ENCODE measurements around the gene PAPPA. TPM values are rescaled to one million over a fixed set of nuclear protein-coding genes. Genes with fewer than 3 reads are reported as not detected.
A peak's percentile ranks its signal among the peaks of the same experiment; 100 is the strongest.

PAPPA gene
- total and polyA plus RNA-seq, 5 donors = 0.59 to 7.0 (median 2.1) TPM

DNA sequence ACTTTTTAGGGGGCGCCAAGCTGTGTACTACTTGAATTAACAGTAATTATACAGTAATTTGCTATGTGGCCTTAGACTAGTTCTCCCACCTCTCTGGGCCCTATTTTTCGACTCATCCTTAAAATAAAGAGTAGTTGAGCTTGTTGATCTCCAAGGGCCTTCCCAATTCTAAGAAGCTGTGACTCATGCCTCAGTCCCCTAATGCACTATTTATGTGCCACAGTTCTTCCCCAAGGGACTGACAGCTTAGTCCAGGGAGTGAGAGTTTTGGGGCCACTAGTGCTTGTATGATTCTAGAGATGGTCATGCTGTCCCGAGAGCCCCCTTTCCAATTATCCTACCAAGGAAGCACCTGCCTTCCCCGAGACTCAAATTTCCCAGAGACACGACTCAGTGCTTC lies 149.7 kb downstream of the PAPPA start:
- WGBS = 84% methylated on average over 5 of the region's 5 CpGs
- H3K27ac ChIP-seq (ENCODE audit: low read length) = no peak overlapping the region
- intact Hi-C loops (cut with DNase I) = no loop called here

GRCh38 chr9:116303886-116304538 lies 150.4 kb downstream of the PAPPA start:
- 65% methylated on average over 3 of the region's 3 CpGs for WGBS
- intact Hi-C loops (cut with DNase I) = no loop called here

More for the DNA sequence above, 149.7 kb downstream of the PAPPA start:
- H3K4me3 ChIP-seq (ENCODE audit: low read length) = no peak overlapping the region
- no peaks in the 10 kb centered on the region for H3K9me3 ChIP-seq (ENCODE audit: control insufficient read depth, low read length)
- H3K4me1 ChIP-seq (ENCODE audit: control insufficient read depth, insufficient read depth, low read length) = peaks cover 1% of the 10 kb centered on the region
- no peak for ATAC-seq
- no peaks in the 10 kb centered on the region for H3K27me3 ChIP-seq (ENCODE audit: control insufficient read depth, insufficient read depth)
- no peak for DNase-seq

DNA sequence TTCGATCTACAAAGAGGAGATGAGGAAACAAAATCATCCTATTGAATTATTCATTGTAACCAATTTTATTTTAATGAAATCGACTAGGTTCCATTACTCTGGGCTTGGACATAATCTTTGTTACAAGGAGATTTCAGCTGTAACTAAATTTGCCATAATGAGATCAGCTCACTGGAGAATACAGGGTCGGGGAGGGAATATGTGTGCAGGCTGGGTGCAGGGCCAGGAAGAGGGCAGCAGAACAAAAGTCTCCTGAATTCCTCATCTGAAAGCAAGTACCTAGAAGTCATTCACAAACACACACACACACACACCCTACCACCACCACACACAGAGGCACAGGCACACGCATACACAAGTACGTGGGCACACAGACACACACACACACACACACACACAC lies 151.2 kb downstream of the PAPPA start:
- H3K9me3 ChIP-seq (ENCODE audit: control insufficient read depth, low read length) = no peaks in the 10 kb centered on the region
- no peak overlapping the region for H3K27ac ChIP-seq (ENCODE audit: low read length)
- DNase-seq (no peak), ATAC-seq (no peak)
- H3K4me1 ChIP-seq (ENCODE audit: control insufficient read depth, insufficient read depth, low read length) = no peaks in the 10 kb centered on the region
- no peaks in the 10 kb centered on the region for H3K27me3 ChIP-seq (ENCODE audit: control insufficient read depth, insufficient read depth)
- intact Hi-C loops (cut with DNase I) = no loop called here
- no peak overlapping the region for H3K4me3 ChIP-seq (ENCODE audit: low read length)
- 79% methylated on average over 5 of the region's 5 CpGs for WGBS

More at GRCh38 chr9:116303886-116304538, 150.4 kb downstream of the PAPPA start:
- Histone ChIP-seq H3K4me1 (ENCODE audit: control insufficient read depth, insufficient read depth, low read length) (no peaks in the 10 kb centered on the region), H3K4me3 (ENCODE audit: low read length) (no peak overlapping the region), H3K27ac (ENCODE audit: low read length) (no peak overlapping the region), H3K9me3 (ENCODE audit: control insufficient read depth, low read length) (no peaks in the 10 kb centered on the region), H3K27me3 (ENCODE audit: control insufficient read depth, insufficient read depth) (no peaks in the 10 kb centered on the region)
- no peak for DNase-seq
- ATAC-seq = no peak

DNA sequence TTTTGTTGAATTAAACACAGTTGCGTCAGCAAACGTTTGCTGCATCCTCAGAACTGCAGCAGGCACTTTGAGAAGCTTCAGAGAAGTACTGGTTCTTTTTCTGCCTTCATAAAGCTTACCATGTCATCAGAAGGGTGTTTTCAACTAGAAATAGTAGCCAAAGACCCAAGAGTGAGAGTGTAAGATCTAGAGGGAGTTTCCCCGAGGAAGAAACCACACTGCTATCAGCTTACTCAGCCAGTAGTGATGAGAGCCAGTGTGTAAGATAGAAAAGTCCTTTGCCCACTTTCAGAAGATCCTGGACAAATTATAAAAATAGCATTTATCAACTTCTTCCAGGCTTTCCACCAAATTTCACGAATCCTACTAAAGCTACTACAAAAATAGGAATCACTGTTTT lies 154.5 kb downstream of the PAPPA start:
- DNase-seq (no peak), ATAC-seq (no peak)
- Histone ChIP-seq H3K4me3 (ENCODE audit: low read length) (no peak overlapping the region), H3K9me3 (ENCODE audit: control insufficient read depth, low read length) (no peaks in the 10 kb centered on the region), H3K4me1 (ENCODE audit: control insufficient read depth, insufficient read depth, low read length) (no peaks in the 10 kb centered on the region), H3K27ac (ENCODE audit: low read length) (no peak overlapping the region), H3K27me3 (ENCODE audit: control insufficient read depth, insufficient read depth) (no peaks in the 10 kb centered on the region)
- 48% methylated on average over 4 of the region's 4 CpGs for WGBS
- intact Hi-C loops (cut with DNase I) = no loop called here

GRCh38 chr9:116309900-116310611 lies 156.5 kb downstream of the PAPPA start:
- ATAC-seq (no peak), DNase-seq (no peak)
- Histone ChIP-seq H3K9me3 (ENCODE audit: control insufficient read depth, low read length) (no peaks in the 10 kb centered on the region), H3K27me3 (ENCODE audit: control insufficient read depth, insufficient read depth) (no peaks in the 10 kb centered on the region), H3K4me3 (ENCODE audit: low read length) (no peak overlapping the region), H3K4me1 (ENCODE audit: control insufficient read depth, insufficient read depth, low read length) (no peaks in the 10 kb centered on the region), H3K27ac (ENCODE audit: low read length) (no peak overlapping the region)
- intact Hi-C loops (cut with DNase I) = no loop called here
- WGBS = 76% methylated on average over 3 of the region's 3 CpGs

- Histone ChIP-seq H3K9me3 (ENCODE audit: control insufficient read depth, low read length) (no peaks in the 10 kb centered on the region), H3K4me3 (ENCODE audit: low read length) (no peak overlapping the region), H3K4me1 (ENCODE audit: control insufficient read depth, insufficient read depth, low read length) (no peaks in the 10 kb centered on the region), H3K27ac (ENCODE audit: low read length) (no peak overlapping the region), H3K27me3 (ENCODE audit: control insufficient read depth, insufficient read depth) (no peaks in the 10 kb centered on the region)
- no peak for ATAC-seq
- intact Hi-C loops (cut with DNase I) = no loop called here
- WGBS = 99% methylated on average over 2 of the region's 2 CpGs
- DNase-seq = no peak
Measured at GRCh38 chr9:116312221-116312620, 158.6 kb downstream of the PAPPA start.

DNA sequence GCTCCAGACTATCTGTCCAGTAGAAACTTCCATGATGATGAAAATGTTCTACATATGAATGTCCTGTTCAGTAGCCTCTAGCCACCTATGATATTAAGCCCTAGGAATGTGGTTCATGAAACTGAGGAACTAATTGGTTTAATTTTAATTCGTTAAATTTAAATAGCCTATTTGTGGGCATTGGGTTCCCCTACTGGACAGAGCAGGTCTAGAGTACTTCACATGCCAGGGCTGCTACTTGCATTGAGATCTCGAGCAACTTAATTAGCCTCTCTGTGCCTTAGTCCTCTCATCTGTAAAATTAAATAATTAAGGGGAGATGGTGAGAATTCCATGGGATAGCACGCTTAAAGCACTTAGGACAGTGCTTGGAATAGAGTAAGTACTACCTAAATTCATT lies 160.0 kb downstream of the PAPPA start:
- WGBS = 87% methylated on average over 3 of the region's 3 CpGs

GRCh38 chr9:116316246-116316645 lies 162.7 kb downstream of the PAPPA start:
- Histone ChIP-seq H3K27ac (ENCODE audit: low read length) (no peak overlapping the region), H3K9me3 (ENCODE audit: control insufficient read depth, low read length) (no peaks in the 10 kb centered on the region), H3K4me3 (ENCODE audit: low read length) (no peak overlapping the region), H3K27me3 (ENCODE audit: control insufficient read depth, insufficient read depth) (no peaks in the 10 kb centered on the region), H3K4me1 (ENCODE audit: control insufficient read depth, insufficient read depth, low read length) (peaks cover 3% of the 10 kb centered on the region)
- WGBS = 81% methylated on average over 2 of the region's 2 CpGs
- ATAC-seq (no peak), DNase-seq (no peak)
- intact Hi-C loops (cut with DNase I) = no loop called here

More for the DNA sequence above, 160.0 kb downstream of the PAPPA start:
- no peak for DNase-seq
- no peak for ATAC-seq
- Histone ChIP-seq H3K9me3 (ENCODE audit: control insufficient read depth, low read length) (no peaks in the 10 kb centered on the region), H3K4me3 (ENCODE audit: low read length) (no peak overlapping the region), H3K27ac (ENCODE audit: low read length) (no peak overlapping the region), H3K4me1 (ENCODE audit: control insufficient read depth, insufficient read depth, low read length) (no peaks in the 10 kb centered on the region), H3K27me3 (ENCODE audit: control insufficient read depth, insufficient read depth) (no peaks in the 10 kb centered on the region)
- intact Hi-C loops (cut with DNase I) = no loop called here

DNA sequence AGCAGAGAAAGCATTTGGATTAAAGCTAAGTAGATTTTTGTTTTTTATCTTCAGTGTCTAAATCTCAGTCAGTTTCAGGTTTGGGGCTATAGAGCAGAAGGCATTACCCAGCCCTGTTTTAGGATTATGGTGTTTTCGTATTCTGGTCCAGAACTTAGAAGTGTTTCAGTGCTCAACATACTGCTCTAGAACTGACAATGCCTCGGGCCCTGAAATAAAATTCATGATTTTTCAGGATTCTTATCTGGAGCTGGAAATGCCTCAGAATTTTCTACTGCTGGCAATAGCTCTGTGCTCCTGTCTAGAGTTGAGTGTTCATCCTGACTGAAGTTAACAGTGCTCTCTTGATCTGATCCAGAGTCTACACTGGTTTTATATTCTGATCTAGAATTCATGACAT lies 163.9 kb downstream of the PAPPA start:
- Histone ChIP-seq H3K27ac (ENCODE audit: low read length) (no peak overlapping the region), H3K27me3 (ENCODE audit: control insufficient read depth, insufficient read depth) (no peaks in the 10 kb centered on the region), H3K4me3 (ENCODE audit: low read length) (no peak overlapping the region), H3K4me1 (ENCODE audit: control insufficient read depth, insufficient read depth, low read length) (peaks cover 6% of the 10 kb centered on the region), H3K9me3 (ENCODE audit: control insufficient read depth, low read length) (no peaks in the 10 kb centered on the region)
- DNase-seq = no peak
- no peak for ATAC-seq
- 60% methylated on average over 2 of the region's 2 CpGs for WGBS
- intact Hi-C loops (cut with DNase I) = no loop called here

DNA sequence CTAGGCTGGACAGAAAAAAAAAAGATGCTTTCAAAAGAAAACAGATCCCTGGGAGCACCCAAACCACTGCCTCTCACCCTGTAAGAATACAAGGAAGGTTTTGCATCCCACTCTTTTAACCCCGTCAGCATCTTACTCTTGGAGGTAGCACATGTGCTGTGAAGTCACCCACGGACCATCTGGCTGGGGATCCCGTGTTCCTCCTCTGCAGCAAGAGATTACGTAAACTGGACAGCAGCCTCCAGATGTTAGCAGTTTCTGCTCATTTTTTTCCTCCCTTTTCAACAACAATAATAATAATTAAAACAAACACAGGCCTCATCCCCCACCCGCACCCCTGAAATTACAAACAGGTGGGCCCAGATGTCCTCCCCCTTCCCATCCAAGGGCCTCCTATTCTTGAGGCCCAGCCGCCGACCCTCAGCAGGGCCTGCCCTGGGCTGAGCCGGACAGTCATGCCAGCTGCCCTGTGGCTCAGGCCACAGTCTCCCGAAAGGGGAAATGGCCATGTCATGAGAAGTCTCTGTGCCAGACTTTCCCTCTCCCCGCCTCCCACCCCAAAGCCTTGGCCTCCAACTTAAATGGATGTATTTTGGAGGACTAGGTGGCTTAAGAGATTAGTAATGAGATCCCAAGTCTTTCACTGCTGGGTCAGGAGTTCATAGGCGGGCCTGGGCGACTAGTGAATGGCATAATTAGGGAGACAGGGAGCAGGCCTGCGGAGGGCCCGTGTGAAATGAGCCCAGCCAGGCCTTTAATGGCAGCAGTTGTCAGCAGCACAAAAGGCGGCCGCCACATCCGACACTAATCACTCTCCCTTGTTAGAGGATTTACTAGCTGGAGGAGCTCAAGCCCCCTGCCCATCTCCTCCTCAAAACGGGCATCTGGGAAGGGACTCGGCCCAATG lies 165.1 kb downstream of the PAPPA start:
- peak; percentile 80 for ATAC-seq
- intact Hi-C loops (cut with DNase I) = no loop called here
- H3K4me1 ChIP-seq (ENCODE audit: control insufficient read depth, insufficient read depth, low read length) = peaks cover 6% of the 10 kb centered on the region
- no peaks in the 10 kb centered on the region for H3K27me3 ChIP-seq (ENCODE audit: control insufficient read depth, insufficient read depth)
- peak overlapping the region; percentile 25 for H3K27ac ChIP-seq (ENCODE audit: low read length)
- peak; percentile 65 to 83 (median 74) for DNase-seq
- no peak overlapping the region for H3K4me3 ChIP-seq (ENCODE audit: low read length)
- 54% methylated on average over 19 of the region's 19 CpGs for WGBS
- H3K9me3 ChIP-seq (ENCODE audit: control insufficient read depth, low read length) = no peaks in the 10 kb centered on the region

DNA sequence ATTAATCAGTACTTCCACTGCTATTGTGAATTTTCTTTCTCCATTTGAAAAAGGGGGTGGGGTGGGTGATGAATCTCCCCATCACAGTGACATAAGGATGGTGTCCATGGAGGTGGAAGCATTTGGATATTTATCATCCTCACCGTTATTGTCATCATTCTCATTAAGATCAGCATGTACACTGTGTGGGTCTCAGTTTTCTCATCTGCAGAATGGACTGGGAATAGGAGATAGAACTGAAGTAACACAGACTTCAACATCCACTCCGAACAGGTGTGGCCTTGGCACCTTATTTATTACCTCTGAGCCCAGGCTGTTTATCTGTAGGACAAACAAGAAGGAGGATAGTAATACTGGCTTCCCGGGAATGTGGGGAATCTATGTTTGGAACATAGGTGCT lies 165.9 kb downstream of the PAPPA start:
- Histone ChIP-seq H3K9me3 (ENCODE audit: control insufficient read depth, low read length) (no peaks in the 10 kb centered on the region), H3K4me1 (ENCODE audit: control insufficient read depth, insufficient read depth, low read length) (peaks cover 6% of the 10 kb centered on the region), H3K4me3 (ENCODE audit: low read length) (no peak overlapping the region), H3K27me3 (ENCODE audit: control insufficient read depth, insufficient read depth) (no peaks in the 10 kb centered on the region), H3K27ac (ENCODE audit: low read length) (no peak overlapping the region)
- WGBS = 71% methylated on average over 3 of the region's 3 CpGs
- intact Hi-C loops (cut with DNase I) = no loop called here
- ATAC-seq (no peak), DNase-seq (no peak)
